H1 (cell line): ENCODE data around the gene ARHGEF26. TPM values are rescaled to one million over a fixed set of nuclear protein-coding genes. Genes with fewer than 3 reads are reported as not detected.

Experiments
- KDM1A ChIP-seq: fragments of 200-600, 300-600 bp; sonication (generic); IDR thresholded peaks from 2 replicates; pipeline ENCODE4 v1.7.1; 2016; ENCODE audit warnings: mild to moderate bottlenecking, low read length, borderline replicate concordance
- KDM4A ChIP-seq: IDR thresholded peaks from one replicate; pipeline ENCODE4 v1.7.1; 2012; ENCODE audit warnings: low read depth, mild to moderate bottlenecking, moderate library complexity, low read length, inconsistent platforms; ENCODE audit not compliant: severe bottlenecking
- PHF8 ChIP-seq: fragments of 200-600 bp; sonication (generic); conservative IDR thresholded peaks from 2 replicates; pipeline ENCODE4 v1.7.1; 2012; ENCODE audit warnings: low read depth, mild to moderate bottlenecking, inconsistent platforms, low read length, moderate library complexity
- RXRA ChIP-seq: IDR thresholded peaks from 2 replicates; pipeline ENCODE4 v1.6.1; 2011; ENCODE audit warnings: low read depth, mild to moderate bottlenecking, low read length, moderate library complexity; ENCODE audit not compliant: insufficient read depth
- SIN3A ChIP-seq, 2 experiments: IDR thresholded peaks in 1 of 2; conservative IDR thresholded peaks in 1 of 2; 2 replicates each; pipeline ENCODE4 v1.6.1; 2011 to 2012; ENCODE audit warnings: low read length in 2 of 2, improper control_type of control experiment in 1 of 2, low read depth in 1 of 2, mild to moderate bottlenecking in 1 of 2
- polyA plus RNA-seq, 7 experiments: library from polyadenylated mRNA; depleted of rRNA in 3 of 7; stranded (reverse) in 5 of 7; unstranded in 2 of 7; fragments of >200 nt in 5 of 7; fragments of 200-250 nt in 2 of 7; gene quantifications; 1 replicate in 5 of 7; 2 replicates in 1 of 7; 4 replicates in 1 of 7; pipeline versions ENCODE4 v1.2.1 to v1.2.3, GENCODE V29; 2011 to 2013; ENCODE audit warnings: missing spikeins in 2 of 7, mixed read lengths in 2 of 7
- total RNA-seq: library from RNA; stranded (reverse); fragmentation: NEBNext Ultra II Directional; extraction: Animal tissue kit (Norgen Biotek cat#: 25700); gene quantifications from 2 replicates; pipeline ENCODE4 v1.2.1, GENCODE V29; 2021

The ARHGEF26 gene
- total and polyA plus RNA-seq, 2 of the 8 experiments (the other 6 are each of a cell fraction or from before 2014, with no cell fraction given) = 3.1 to 15.6 TPM

GRCh38 chr3:154121701-154122551 is 736 bp downstream of the ARHGEF26 start (continued):
- TF ChIP-seq KDM4A (peak; percentile 64), RXRA (no peak), KDM1A (no peak), PHF8 (peak; percentile 34; the same call in 1 of the 2 replicates), SIN3A (conservative IDR thresholded peaks at IDR 0.05 in 1 of 2, IDR thresholded peaks at IDR 0.05 in 1 of 2; ENCODE audit: low read depth in 1 of 2, low read length in 2 of 2) (no peak)
